GM11168 (cell line): ENCODE data around the gene SEC14L5.

Experiments
- in situ Hi-C: fragments of 300-500 bp; cut with MboI; formaldehyde crosslinking; loops from one replicate; pipeline ENCODE4 v1.12.0; 2022; ENCODE audit warnings: low sequenced_read_pairs; ENCODE audit not compliant: unreplicated experiment

Gene SEC14L5

GRCh38 chr16:4957720-4958509 lies at the start of gene SEC14L5:
SEC14L5 (plus strand) TSS chr16:4958330; CDS start chr16:4959324, 994 bp downstream.
- in situ Hi-C loops: no loop called here

DNA sequence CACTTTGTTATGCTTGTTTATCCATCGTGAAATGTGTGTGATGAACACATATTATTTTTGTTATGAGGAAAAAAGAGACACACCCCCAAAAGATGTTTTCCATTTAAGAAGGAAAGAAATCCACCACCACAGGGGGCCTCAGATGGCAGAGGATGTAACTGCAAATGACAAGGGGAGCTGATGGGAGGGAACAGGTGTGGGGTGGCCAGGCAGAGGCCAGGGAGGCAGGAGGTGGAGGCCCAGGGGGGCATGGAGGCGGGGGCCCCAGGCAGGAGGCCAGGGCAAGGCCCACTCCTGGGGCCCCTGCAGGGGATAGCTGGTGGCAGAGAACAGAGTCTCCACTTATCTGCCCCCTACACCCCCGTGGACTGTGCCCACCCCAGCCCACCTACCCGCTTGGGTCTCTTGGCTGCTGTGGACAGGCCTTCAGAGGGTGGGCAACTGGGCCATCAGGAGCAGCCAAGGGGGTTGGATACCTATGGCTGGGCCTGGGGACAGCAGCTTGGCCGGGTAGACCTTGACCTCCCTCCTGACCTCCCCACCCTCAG lies 49.2 kb upstream of the SEC14L5 start:
- in situ Hi-C loops: no loop called here

DNA sequence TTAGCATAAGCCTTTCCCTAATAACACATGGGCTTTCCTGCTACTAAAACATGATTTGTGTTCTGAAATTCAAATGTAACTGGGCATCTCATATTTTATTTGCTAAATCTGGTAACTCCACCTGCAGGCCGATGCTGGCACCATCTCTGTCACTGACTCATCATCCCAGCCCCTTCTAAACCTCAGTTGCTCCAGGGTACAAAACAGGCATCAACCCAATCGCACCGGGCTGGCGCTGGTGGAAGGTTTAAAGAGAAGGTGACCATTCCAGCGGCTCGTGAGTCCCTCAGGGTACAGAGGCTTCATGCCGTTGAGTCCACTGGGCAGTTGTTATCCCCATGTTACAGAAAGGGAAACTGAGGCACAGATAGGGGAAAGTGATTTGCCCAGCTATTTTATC lies 48.3 kb upstream of the SEC14L5 start:
- in situ Hi-C loops: no loop called here

GRCh38 chr16:4910828-4911227 lies 47.3 kb upstream of the SEC14L5 start:
- in situ Hi-C loops: no loop called here

DNA sequence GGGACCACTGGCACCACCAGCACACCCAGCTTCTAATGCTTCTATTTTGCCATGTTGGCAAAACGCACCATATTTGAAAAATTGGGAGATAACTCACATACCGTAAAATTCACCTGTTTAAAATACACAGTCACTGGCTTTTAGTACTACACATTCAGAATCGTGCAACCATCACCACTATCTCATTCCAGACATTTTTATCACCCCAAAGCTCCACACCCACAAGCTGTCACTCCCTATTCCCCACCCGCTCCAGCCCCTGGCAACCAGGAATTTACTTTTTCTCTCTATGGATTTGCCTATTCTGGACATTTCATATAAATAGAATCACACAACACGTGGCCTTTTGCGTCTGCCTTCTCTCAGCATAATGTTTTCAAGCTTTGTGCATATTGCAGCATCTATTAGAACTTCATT lies 46.2 kb upstream of the SEC14L5 start:
- in situ Hi-C loops: no loop called here

DNA sequence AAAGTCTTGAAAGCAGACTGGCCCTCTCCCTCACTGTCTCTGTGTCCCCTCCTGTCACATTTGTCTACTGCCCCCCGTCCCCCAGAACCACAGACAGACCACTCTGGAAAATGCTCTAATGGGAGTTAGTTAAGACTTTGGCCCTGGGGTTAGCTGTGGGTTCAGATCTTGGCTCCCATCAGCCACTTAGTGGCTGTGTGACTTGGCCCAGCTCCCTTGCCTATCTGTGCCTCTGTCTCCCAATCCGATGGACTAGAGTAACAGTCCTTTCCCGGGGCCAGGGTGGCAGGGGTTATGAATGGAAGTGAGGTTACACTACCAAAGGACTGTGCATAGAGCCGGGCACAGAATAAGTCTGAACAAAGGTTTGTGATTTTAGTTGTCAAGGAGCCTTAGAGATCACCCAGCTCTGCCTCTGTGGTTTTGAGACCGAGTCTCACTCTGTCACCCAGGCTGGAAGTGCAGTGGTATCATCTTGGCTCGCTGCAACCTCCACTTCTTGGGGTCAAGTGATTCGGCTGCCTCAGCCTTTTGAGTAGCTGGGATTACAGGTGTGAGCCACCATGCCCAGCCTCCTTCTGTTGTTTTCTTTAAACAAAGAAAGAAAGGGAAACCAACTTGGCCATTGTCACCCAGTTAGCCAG lies 44.9 kb upstream of the SEC14L5 start:
- in situ Hi-C loops: no loop called here

- in situ Hi-C loops: no loop called here
Observed at GRCh38 chr16:4913774-4914525, 44.2 kb upstream of the SEC14L5 start.

- in situ Hi-C loops: no loop called here
Observed at GRCh38 chr16:4914528-4915225, 43.5 kb upstream of the SEC14L5 start.

- in situ Hi-C loops: no loop called here
Observed at GRCh38 chr16:4915226-4915761, 42.8 kb upstream of the SEC14L5 start.

DNA sequence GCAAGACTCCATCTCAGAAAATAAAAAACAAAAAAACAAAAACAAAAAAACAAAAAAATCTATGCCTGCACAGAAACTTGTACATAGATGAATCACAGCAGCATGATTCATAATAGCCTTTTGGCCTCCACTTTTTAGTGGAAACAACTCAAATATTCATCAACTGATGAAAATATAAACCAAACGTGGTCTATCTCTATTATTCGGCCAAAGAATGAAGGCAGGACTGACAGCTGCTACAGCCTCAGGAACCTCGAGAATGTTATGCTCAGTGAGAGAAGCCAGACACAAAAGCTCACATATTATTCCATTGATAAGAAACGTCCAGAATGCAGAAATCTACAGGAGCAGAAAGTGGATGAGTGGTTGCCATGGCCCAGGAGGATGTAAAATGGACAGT lies 41.0 kb upstream of the SEC14L5 start:
- in situ Hi-C loops: no loop called here

DNA sequence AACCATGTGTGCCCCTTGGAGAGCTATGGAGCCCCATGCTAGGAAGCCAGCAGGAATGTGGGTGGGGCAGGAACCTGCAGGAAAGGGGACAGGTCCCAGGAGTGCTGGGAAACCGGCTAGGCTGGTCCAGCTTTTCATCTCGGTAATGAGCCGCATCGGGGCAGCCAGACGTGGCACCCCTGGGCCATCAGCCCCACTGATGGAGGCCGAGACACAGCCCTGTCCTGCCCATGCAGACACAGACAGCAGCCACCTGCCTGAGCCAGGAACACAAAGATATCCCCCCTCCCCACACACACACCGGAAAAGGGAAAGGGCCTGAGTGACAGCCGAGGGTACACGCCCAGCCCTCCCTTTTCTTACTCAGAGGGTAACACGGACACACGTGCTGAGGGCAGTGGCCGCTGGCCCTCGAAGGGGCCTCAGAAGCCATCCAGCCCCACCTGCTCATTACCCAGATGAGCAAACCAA lies 39.3 kb upstream of the SEC14L5 start:
- in situ Hi-C loops: no loop called here

DNA sequence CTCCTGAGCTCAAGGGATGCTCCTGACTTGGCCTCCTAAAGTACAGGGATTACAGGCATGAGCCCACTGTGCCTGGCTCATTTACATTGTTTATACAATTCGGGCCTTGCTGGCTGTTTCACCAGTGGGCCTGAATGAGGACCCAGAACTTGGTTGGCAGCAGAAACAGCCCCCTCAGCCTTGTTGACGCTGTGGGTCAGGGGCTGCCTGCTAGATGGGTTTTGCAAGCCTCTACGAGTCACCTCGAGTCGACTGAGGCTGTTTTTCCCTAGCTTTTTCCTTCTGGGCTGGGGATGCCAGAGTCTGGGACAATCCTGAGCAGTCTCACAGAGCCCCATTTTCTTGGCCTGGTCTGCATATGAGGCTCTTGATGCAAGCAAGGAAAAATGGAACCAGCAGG lies 37.3 kb upstream of the SEC14L5 start:
- in situ Hi-C loops: no loop called here

GRCh38 chr16:4922721-4923342 lies 35.3 kb upstream of the SEC14L5 start:
- in situ Hi-C loops: no loop called here

DNA sequence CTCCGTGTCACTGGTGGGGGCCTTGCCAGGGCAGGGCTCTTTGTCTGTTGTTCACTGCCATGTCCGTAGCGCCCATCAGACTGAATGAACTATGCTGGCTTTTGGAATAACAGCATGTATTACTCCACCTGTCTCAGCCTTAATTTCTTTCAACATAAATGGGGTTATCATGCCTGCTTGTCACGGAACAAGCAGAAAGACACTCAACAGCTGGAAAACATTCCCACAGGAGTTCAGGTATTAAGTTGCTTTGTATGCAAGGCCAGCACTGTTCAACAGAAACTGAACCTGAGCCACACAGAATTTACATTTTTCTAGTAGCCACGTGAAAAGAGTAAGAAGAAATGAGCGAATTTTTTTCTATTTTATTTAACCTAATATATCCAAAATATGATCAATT lies 34.3 kb upstream of the SEC14L5 start:
- in situ Hi-C loops: no loop called here

DNA sequence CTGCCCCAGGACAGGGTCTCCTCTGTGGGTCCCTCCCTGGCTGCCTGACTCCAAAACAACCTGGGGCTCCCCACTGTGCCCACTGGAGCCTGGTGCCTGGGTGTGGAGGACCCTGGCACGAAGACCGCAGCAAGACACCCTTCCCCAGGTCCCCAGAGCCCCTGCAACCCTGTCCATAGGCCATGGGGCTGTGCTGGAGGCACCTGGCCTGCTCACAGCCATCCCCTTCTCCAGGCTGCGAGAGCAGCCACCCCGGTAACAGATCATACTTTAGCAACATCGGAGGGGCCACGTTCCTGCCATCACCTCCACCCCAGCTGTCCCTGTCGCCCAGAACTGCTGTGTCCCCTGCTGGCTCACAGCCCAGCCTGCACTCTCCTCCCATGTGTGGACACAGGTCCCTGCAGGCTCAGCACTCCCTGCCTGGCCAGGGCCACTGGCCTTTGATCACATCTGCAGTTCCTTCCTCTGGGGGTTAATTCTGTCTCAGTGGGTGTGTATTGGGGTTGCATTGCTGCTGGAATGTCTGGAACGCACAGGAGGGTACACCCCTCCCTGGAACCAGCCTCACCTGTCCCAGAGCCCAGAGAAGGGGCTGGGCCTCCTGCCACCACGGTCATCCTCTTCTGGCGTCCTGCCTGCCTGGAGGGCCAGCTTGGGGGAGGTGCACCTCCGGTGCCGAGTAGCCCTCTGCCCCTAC lies 33.4 kb upstream of the SEC14L5 start:
- in situ Hi-C loops: no loop called here

DNA sequence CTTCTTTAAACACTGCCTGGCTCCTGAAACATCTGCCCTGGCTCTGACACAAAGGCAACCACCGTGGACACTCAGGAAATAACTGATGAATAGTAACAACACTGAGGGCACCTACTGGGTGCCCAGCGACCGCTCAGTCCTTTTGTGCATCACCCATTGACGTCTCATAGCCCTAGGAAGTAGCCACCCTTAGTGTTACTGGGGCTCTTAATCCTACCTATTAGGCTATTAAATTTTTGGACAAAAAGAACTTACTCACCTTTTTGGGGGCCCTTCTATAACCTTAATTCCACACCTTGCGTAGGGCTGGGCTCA lies 32.9 kb upstream of the SEC14L5 start:
- in situ Hi-C loops: no loop called here

GRCh38 chr16:4925791-4926190 lies 32.3 kb upstream of the SEC14L5 start:
- in situ Hi-C loops: no loop called here

DNA sequence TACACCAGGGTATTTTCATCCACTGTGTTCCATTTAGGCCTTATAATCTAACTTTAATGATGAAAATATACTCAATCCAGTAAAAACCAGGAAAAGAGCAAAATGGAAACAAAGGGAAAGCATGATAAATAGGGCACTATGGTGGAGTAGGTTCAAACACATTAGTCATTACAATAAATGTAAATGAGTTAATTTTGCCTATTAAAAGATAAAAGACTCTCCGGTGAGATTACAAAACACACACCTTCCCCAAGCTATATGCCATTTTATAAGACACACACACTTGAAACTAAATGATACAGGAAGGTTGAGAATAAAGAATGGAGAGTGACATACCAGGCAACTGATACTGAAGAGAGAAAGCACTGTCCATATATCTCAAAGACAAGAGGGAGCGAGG lies 31.2 kb upstream of the SEC14L5 start:
- in situ Hi-C loops: no loop called here

DNA sequence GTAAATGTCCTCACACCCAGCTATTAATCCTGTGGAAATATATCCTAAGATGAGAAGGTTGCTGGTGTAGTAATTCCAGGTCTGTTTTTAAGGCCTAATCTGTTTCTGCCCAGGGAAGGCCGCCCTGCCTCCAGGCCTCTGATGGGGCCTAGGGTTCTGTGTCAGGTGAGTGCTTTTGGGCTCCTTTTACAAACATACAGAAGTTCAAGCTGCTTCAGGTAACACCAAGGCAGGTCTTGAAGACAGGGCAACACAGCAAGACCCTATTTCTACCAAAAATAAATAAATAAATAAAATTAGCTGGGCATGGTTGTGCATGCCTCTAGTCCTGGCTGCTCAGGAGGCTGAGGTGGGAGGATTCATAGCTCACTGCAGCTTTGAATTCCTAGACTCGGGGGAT lies 30.5 kb upstream of the SEC14L5 start:
- in situ Hi-C loops: no loop called here
